ENCODE measurements around the gene ANKMY1.
"Not testable (repeated sequence)": the region's sequence is repeated elsewhere in the genome, so short reads cannot be mapped to it uniquely, and the experiment has no call there.

Gene ANKMY1

GRCh38 chr2:240568678-240569522 is 11.1 kb upstream of the ANKMY1 start:
- peak overlapping the region; percentile 87 for H3K4me3 Mint-ChIP-seq
- H3K36me3 Mint-ChIP-seq = peaks cover 2% of the 10 kb centered on the region
- H3K9me3 Mint-ChIP-seq = no peaks in the 10 kb centered on the region
- H3K27ac Mint-ChIP-seq = peak overlapping the region; percentile 68
- no peaks in the 10 kb centered on the region for H3K27me3 Mint-ChIP-seq
- H3K4me1 Mint-ChIP-seq = peaks cover 53% of the 10 kb centered on the region

- H3K36me3 Mint-ChIP-seq = peaks cover 5% of the 10 kb centered on the region
- H3K27ac Mint-ChIP-seq = peak within 1 kb of the TSS; percentile 93
- peak within 1 kb of the TSS; percentile 93 for H3K4me3 Mint-ChIP-seq
- H3K4me1 Mint-ChIP-seq = peaks cover 61% of the 10 kb centered on the region
- no peaks in the 10 kb centered on the region for H3K9me3 Mint-ChIP-seq
- H3K27me3 Mint-ChIP-seq = no peaks in the 10 kb centered on the region
These were observed 10.3 kb upstream of the ANKMY1 start, which contains the start of gene RNPEPL1 for GRCh38 chr2:240567872-240568677. TSS of gene RNPEPL1 (plus strand) at chr2:240568484. CDS start at chr2:240568587, 103 bp downstream.

DNA sequence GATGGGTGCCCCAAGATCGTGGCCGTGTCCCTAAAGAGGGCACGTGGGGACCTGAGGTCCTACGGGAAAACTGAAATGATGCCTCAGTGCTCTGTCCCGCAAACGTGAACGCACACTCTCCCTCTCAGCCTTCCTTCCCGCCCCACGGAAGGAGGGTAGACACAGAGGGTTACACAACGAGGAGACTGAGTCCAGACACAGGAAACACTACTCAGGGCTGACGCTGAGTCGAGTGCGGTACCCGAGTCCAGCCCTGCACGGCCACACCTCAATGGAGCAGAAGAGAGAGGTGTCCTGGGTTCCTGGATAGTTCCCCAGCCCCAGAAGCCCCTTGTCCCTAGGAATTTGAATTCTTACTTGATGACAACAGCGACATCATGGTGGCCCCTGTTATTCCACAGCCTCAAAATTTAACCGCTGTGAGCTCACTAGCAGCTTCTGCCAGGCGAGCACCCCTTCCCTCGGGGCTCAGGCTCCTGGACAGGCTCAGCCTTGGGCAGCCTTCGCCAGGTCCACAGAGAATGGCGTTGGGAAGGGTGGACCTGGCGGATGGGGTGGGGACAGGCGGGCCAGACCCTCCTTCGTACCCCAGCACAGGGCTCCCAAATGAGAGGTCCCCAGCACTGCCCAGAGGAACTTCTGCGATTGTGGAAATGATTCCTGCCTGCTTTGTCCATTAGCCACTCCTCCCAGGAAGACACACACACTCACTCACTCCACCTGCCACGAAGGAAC is 9.5 kb upstream of the ANKMY1 start:
- no peaks in the 10 kb centered on the region for H3K9me3 Mint-ChIP-seq
- peaks cover 5% of the 10 kb centered on the region for H3K36me3 Mint-ChIP-seq
- peak overlapping the region; percentile 93 for H3K4me3 Mint-ChIP-seq
- no peaks in the 10 kb centered on the region for H3K27me3 Mint-ChIP-seq
- peaks cover 67% of the 10 kb centered on the region for H3K4me1 Mint-ChIP-seq
- H3K27ac Mint-ChIP-seq = peak overlapping the region; percentile 93

- no peaks in the 10 kb centered on the region for H3K9me3 Mint-ChIP-seq
- H3K36me3 Mint-ChIP-seq = peaks cover 5% of the 10 kb centered on the region
- H3K27ac Mint-ChIP-seq = peak overlapping the region; percentile 97
- peaks cover 76% of the 10 kb centered on the region for H3K4me1 Mint-ChIP-seq
- no peaks in the 10 kb centered on the region for H3K27me3 Mint-ChIP-seq
- H3K4me3 Mint-ChIP-seq = peak overlapping the region; percentile 93
These were observed 8.7 kb upstream of the ANKMY1 start for GRCh38 chr2:240566203-240567136.

DNA sequence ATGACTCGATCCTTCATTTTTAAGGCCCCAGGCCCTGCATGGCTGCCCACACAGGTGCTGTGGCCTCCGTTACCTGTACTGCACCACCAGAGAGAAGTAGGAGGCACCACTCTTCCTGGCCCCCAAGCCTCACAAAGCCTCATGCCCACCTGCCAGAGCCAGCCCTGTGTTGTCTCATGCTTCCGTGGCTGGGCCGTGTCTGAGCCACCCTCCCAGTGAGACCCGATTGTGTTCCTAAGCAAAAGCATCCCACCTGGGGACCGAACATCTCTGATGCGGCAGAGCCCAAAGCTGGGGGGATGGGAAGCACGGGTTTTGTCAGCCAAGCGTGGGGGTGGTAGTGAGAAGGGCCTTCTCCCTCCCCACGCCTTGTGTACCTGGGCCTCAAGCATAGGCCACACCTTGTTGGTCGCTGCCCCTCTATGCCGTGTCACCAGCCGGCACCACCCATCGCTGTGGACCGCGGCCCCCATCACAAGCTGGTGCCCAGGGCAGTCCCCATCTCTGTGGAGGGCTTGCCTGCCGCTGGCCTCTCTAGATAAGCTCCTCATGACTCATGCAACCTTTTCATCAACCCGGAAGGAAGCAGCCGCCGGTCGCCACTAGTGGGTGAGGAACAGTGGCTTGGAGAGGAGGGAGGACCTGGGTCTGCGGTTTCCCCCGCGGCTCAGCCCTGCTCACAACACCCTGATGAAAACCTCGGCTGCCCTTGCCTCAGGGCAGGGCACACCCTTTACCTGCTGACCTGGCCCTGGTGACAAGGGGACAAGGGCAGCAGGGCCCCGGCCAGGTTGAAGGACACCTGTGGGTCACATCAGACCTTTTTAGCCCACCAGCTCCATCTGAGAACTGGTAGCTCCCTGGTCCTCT is 7.8 kb upstream of the ANKMY1 start:
- H3K4me1 Mint-ChIP-seq = peaks cover 70% of the 10 kb centered on the region
- peak overlapping the region; percentile 97 for H3K27ac Mint-ChIP-seq
- no peaks in the 10 kb centered on the region for H3K27me3 Mint-ChIP-seq
- H3K4me3 Mint-ChIP-seq = peak overlapping the region; percentile 91
- H3K36me3 Mint-ChIP-seq = peaks cover 5% of the 10 kb centered on the region
- H3K9me3 Mint-ChIP-seq = no peaks in the 10 kb centered on the region

GRCh38 chr2:240564561-240565332 is 7.0 kb upstream of the ANKMY1 start:
- H3K27me3 Mint-ChIP-seq = no peaks in the 10 kb centered on the region
- H3K4me3 Mint-ChIP-seq = peak overlapping the region; percentile 91
- H3K9me3 Mint-ChIP-seq = no peaks in the 10 kb centered on the region
- H3K4me1 Mint-ChIP-seq = peaks cover 63% of the 10 kb centered on the region
- peaks cover 5% of the 10 kb centered on the region for H3K36me3 Mint-ChIP-seq
- H3K27ac Mint-ChIP-seq = peak overlapping the region; percentile 97

GRCh38 chr2:240563951-240564560 is 6.3 kb upstream of the ANKMY1 start:
- peaks cover 8% of the 10 kb centered on the region for H3K36me3 Mint-ChIP-seq
- H3K27ac Mint-ChIP-seq = peak overlapping the region; percentile 97
- peaks cover 64% of the 10 kb centered on the region for H3K4me1 Mint-ChIP-seq
- H3K9me3 Mint-ChIP-seq = no peaks in the 10 kb centered on the region
- H3K27me3 Mint-ChIP-seq = no peaks in the 10 kb centered on the region
- H3K4me3 Mint-ChIP-seq = peak overlapping the region; percentile 91

DNA sequence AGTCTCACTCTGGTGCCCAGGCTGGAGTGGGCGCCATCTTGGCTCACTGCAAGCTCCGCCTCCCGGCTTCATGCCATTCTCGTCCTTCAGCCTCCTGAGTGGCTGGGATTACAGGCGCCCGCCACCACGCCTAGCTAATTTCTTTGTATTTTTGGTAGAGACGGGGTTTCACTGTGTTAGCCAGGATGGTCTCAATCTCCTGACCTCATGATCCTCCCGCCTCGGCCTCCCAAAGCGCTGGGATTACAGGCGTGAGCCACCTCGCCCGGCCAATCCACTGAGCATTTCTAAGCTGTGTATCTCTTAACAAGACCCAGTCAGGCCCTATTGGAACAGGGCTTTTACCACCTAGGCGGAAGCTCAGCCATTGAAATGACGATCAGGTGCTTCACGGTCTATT is 5.4 kb upstream of the ANKMY1 start:
- H3K27ac Mint-ChIP-seq, H3K9me3 Mint-ChIP-seq, H3K27me3 Mint-ChIP-seq, H3K4me3 Mint-ChIP-seq: not testable (repeated sequence)
- Mint-ChIP-seq H3K4me1 (peaks cover 72% of the 10 kb centered on the region), H3K36me3 (peaks cover 12% of the 10 kb centered on the region)

DNA sequence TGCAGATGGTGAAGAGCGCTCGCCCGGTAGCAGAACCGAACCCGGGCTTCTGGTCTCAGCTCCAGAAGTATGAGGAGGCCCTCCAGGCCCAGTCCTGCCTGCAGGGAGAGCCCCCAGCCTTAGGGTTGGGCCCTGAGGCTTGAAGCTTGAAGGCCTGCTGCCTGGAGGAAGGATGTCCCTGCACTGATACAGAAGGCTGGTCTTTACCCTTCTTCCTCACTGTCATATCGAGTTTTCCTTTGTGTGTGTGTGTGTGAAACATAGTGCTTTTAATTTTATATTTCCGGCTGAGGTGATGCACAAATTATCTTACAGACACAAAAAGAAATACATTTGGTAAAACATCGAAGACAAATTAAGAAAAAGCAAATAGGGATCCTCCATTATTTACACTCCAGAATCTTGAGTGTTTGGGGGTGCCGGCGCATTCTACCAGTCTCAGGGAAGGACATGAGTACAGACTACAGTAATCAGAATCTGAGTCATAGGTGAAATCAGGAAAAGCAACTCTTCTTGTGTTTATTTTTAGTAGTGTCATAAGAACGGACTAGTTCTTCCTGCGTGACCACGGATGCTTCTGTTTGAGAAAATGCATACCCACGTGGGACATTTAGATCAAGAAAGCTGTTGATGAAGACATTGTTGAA is 3.7 kb upstream of the ANKMY1 start:
- Mint-ChIP-seq H3K36me3 (peaks cover 12% of the 10 kb centered on the region), H3K4me3 (peak overlapping the region; percentile 90), H3K27ac (peak overlapping the region; percentile 92), H3K9me3 (no peaks in the 10 kb centered on the region), H3K4me1 (peaks cover 71% of the 10 kb centered on the region), H3K27me3 (no peaks in the 10 kb centered on the region)

- Mint-ChIP-seq H3K27ac (peak overlapping the region; percentile 92), H3K4me3 (peak overlapping the region; percentile 90), H3K4me1 (peaks cover 73% of the 10 kb centered on the region), H3K9me3 (no peaks in the 10 kb centered on the region), H3K27me3 (no peaks in the 10 kb centered on the region), H3K36me3 (peaks cover 12% of the 10 kb centered on the region)
These were observed 2.9 kb upstream of the ANKMY1 start for GRCh38 chr2:240560480-240561324.

DNA sequence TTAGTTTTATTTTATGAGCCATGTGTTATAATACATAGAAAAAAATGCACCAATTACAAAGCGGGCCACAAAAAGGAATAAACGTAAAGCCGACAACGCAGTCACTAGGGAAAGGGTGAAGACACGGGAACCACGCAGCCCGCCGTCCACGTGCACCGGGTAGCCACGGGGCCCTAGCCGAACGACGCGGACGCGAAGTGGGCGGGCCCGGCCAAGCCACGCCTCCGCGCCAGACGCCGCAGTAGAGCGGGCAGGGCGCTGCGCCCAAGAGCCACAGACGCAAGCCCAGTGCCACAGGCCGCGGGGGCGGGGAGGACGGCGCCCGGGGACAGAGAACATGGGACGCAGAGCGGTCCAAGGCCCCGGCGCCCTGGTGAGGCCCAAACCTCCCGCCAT is 2.3 kb upstream of the ANKMY1 start, which contains the start of gene DUSP28:
DUSP28 (plus strand) TSS at position 274 of the 396 bp plus-strand sequence. CDS start 328 bp downstream, outside the sequence.
- H3K36me3 Mint-ChIP-seq = peaks cover 13% of the 10 kb centered on the region
- peak within 1 kb of the TSS; percentile 92 for H3K4me3 Mint-ChIP-seq
- no peaks in the 10 kb centered on the region for H3K27me3 Mint-ChIP-seq
- peaks cover 71% of the 10 kb centered on the region for H3K4me1 Mint-ChIP-seq
- H3K27ac Mint-ChIP-seq = peak within 1 kb of the TSS; percentile 92
- H3K9me3 Mint-ChIP-seq = no peaks in the 10 kb centered on the region

GRCh38 chr2:240559286-240559685 is 1.5 kb upstream of the ANKMY1 start:
- Mint-ChIP-seq H3K4me1 (peaks cover 65% of the 10 kb centered on the region), H3K36me3 (peaks cover 12% of the 10 kb centered on the region), H3K27ac (no peak overlapping the region), H3K4me3 (peak overlapping the region; percentile 92), H3K27me3 (no peaks in the 10 kb centered on the region), H3K9me3 (no peaks in the 10 kb centered on the region)
